ENCODE data around the gene EMD.
"Not testable (repeated sequence)": the region's sequence is repeated elsewhere in the genome, so short reads cannot be mapped to it uniquely, and the experiment has no call there.

EMD gene

DNA sequence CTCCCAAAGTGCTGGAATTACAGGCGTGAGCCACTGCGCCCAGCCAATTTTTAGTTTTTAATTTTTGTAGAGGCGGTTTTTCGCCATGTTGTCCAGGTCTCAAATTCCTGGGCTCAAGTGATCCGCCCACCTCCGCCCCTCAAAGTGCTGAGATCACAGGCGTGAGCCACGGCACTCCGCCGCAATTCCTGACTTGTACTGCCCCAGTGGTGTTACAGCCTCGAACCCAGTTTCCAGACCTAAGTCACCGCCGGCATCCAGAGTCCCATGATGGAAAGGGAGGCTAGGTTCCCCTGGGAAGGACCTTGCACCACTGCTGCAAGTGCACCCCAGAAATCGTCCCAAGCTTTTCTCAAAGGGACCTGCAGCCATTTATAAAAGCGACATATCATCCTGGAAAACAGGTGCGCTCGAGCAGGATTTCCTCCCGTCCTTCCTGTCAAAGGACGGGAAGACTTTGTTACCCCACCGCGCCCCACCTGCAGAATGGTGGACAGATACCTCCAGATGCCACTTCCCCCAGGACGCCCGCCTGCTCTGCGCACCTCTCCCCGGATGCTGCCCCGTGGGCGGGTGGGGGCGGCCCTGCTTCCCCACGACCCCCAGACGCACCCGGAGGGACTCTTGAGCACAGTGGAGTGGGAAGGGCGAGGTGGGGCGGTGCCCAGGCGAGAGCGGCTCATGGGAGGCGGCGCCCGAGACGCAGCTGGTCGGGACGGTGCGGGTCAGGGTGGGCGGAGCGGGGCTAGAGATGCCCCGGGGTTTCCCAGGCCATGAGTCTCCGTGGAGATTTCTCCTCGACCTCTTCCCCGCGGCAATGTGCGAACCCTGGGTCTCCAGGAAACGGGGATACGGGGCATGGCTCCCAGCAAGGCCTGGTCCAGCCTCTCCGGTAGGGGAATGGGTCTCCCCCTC lies 18.1 kb downstream of the EMD start:
- Histone ChIP-seq H3K4me3 (peak overlapping the region; percentile 84), H3K27ac (peak overlapping the region; percentile 96 to 99)
- no peak for DNase-seq (ENCODE audit: low spot score)
- TF ChIP-seq, protein P1, sequence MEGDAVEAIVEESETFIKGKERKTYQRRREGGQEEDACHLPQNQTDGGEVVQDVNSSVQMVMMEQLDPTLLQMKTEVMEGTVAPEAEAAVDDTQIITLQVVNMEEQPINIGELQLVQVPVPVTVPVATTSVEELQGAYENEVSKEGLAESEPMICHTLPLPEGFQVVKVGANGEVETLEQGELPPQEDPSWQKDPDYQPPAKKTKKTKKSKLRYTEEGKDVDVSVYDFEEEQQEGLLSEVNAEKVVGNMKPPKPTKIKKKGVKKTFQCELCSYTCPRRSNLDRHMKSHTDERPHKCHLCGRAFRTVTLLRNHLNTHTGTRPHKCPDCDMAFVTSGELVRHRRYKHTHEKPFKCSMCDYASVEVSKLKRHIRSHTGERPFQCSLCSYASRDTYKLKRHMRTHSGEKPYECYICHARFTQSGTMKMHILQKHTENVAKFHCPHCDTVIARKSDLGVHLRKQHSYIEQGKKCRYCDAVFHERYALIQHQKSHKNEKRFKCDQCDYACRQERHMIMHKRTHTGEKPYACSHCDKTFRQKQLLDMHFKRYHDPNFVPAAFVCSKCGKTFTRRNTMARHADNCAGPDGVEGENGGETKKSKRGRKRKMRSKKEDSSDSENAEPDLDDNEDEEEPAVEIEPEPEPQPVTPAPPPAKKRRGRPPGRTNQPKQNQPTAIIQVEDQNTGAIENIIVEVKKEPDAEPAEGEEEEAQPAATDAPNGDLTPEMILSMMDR (IDR thresholded peaks at IDR 0.05) = no peak

DNA sequence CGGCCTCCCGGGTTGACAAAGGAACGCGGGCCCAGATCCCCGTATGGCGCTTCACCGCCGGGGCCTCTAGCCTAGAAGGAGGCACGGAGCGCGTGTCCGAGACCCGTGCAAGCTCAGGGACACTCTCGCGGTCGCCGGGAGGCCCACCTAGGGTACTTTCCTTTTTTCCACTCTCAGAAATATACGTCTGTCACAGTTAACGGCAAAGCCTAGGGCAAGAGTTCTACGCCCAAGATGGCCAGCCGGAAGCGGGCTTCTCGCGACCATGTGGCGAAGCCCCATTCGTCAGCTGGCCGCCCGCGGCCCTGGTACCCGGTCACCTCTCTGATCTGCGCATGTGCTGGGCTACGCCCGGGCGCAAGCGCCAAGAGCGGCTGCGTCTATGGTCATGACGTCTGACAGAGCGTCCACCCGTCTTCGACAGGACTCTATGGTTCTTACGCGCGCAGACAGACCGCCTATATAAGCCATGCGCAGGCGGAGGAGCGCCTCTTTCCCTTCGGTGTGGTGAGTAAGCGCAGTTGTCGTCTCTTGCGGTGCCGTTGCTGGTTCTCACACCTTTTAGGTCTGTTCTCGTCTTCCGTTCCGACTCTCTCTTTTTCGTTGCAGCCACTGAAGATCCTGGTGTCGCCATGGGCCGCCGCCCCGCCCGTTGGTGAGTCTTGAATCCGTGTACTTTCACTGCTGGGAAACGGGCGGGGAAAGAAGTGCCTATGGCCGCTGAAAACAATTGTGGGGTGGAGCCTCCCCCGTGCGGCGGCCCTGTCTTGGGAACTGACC lies 19.0 kb downstream of the EMD start, which contains the start of gene RPL10:
TSS of gene RPL10 (plus strand) at position 490 of the 780 bp plus-strand sequence. CDS start at position 633, 143 bp downstream.
- Histone ChIP-seq H3K27ac (peak within 1 kb of the TSS; percentile 96 to 99), H3K4me3 (peak within 1 kb of the TSS; percentile 84)
- peak; percentile 96 for DNase-seq (ENCODE audit: low spot score)
- TF ChIP-seq, protein P1 (IDR thresholded peaks at IDR 0.05) = no peak

DNA sequence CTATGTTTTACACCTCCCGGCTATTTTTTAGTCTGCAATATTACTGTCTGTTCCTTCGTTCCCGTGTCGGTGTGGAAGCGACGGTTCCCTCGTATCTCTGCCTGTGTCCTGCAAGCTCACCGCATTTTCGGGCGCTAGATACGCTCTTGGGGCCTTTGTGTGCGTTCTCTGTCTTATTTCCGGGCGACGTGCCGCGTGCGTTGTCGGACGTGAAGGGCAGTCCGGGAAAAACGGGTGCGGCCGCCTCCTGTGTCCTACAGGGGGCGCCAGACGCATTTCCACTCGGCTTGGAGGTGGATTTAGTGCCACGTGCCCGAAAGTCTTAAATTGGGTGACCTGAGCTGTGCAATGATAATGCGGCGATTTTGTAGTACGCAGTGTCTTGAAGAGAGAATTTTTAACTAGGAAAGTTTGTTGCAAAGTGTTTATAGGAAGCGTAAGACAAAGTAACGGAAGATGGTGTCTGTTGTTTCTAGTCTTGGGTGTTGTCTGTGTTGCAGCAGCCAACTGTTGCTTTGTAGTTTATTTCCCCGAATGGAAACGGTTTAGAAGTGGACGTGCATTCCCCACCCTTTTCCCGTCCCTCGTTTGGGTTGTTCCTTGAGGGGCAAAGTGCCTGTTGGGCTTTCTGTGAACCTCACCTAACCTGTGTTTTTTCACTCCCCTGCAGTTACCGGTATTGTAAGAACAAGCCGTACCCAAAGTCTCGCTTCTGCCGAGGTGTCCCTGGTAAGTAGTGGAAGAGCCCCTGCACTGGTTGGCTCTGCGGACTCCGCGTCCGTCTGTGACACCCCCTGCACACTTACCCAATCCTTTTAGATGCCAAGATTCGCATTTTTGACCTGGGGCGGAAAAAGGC lies 19.8 kb downstream of the EMD start:
- peak overlapping the region; percentile 96 to 99 for H3K27ac ChIP-seq
- peak overlapping the region; percentile 84 for H3K4me3 ChIP-seq
- TF ChIP-seq, protein P1 (IDR thresholded peaks at IDR 0.05) = peak; percentile 57
- DNase-seq (ENCODE audit: low spot score) = peak; percentile 86

DNA sequence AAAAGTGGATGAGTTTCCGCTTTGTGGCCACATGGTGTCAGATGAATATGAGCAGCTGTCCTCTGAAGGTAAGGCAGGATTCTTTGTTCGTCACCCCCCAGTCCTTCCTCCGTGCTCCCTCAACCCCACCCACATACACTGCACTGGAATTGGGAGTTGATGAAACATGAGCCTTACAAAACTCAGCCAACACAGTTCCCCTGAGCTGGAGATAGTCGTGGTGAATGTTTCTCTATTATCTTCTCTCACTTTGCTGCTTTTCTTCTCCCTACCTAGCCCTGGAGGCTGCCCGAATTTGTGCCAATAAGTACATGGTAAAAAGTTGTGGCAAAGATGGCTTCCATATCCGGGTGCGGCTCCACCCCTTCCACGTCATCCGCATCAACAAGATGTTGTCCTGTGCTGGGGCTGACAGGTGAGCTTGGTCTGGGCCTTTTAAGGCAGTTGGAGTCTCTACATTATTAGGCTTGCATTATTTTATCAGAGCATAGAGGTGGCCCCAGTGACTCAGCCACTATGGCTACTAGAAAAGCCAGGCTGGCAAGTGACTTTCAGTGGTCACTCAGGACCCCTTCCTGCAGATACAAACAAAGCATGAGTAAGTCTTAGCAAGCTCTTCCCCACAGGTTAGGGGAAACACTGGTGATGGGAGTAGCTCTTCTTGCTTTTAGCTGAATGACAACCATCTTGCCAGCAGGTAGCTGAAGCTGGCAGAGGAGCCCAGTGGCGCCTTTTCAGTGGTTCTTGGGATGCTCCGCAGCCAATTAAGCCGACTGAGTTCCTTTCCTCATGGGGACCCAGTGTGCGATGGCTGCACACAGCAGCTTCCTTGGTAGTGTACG lies 20.7 kb downstream of the EMD start:
- TF ChIP-seq, protein P1 (IDR thresholded peaks at IDR 0.05) = no peak
- no peak for DNase-seq (ENCODE audit: low spot score)
- Histone ChIP-seq H3K4me3 (peak overlapping the region; percentile 84), H3K27ac (peak overlapping the region in 1 of 2 donors; percentile 99)

DNA sequence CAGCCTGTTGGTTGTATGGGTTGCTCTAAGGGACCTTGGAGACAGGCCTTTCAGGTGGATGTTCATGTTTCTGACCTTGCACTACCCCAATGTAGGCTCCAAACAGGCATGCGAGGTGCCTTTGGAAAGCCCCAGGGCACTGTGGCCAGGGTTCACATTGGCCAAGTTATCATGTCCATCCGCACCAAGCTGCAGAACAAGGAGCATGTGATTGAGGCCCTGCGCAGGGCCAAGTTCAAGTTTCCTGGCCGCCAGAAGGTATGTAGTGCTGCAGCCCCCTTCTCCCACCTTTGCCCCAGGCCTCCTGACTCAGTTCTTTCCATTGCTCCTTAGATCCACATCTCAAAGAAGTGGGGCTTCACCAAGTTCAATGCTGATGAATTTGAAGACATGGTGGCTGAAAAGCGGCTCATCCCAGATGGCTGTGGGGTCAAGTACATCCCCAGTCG lies 21.3 kb downstream of the EMD start:
- not testable (repeated sequence) for DNase-seq (ENCODE audit: low spot score); H3K27ac ChIP-seq
- peak overlapping the region; percentile 84 for H3K4me3 ChIP-seq

DNA sequence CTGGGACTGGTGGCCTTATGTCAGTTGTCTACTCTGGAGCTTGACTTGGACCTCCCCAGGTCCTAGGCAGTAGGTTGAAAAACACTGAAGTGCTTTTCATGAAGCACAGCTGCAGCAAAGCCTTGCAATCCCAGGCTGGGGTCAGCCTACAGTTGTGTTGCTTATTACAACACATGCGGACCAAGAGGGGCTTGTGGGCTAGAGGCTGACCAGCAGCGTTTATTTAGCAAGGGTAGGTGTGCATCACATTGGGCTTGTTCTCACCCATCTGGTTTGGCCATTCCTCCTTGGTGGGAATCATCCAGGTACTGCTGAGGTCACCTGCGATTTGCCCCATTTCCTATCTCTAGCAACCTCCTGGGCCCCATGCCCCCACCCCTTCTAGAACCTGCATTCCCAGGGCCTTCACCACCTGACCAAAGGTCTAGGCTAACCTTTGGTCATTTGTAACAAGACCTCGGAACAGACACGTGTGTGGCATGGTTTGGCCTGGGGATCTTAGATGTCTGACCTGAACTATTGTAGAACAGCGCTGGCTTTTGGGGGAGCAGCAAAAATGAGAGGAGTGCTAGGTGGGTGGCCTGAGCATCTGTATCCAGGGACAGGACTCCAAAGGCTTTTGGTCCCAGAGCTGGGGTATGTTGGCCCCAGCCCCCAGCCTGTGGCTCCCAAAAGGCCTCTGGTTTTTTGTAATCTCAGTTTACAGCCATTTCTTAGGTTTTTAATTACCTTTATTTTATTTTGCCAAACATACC lies 22.1 kb downstream of the EMD start:
- Histone ChIP-seq H3K27ac (no peak overlapping the region), H3K4me3 (no peak overlapping the region)
- TF ChIP-seq, protein P1 (IDR thresholded peaks at IDR 0.05) = no peak
- DNase-seq (ENCODE audit: low spot score) = no peak

All from coronary artery (tissue), 2 donors.